C4-2B (cell line): ENCODE measurements around the gene CFAP46.

Experiments used
- H3K27ac ChIP-seq: fragments of 450-650 bp; 2 replicates; pipeline ENCODE4 v1.5.1; 2017
- CTCF ChIP-seq: fragments of 450-650 bp; conservative IDR thresholded peaks from 2 replicates; pipeline ENCODE4 v1.5.1; 2017; ENCODE audit warnings: mild to moderate bottlenecking
- ZFX ChIP-seq: fragments of 450-650 bp; IDR thresholded peaks from 2 replicates; pipeline ENCODE4 v1.6.1; 2017

CFAP46 gene

GRCh38 chr10:132884691-132885271 lies 57.6 kb downstream of the CFAP46 start:
- no peak overlapping the region for H3K27ac ChIP-seq
- TF ChIP-seq ZFX = no peak

- TF ChIP-seq CTCF (no peak), ZFX (no peak)
Measured at GRCh38 chr10:132884041-132884440, 58.3 kb downstream of the CFAP46 start.

GRCh38 chr10:132883391-132883881 lies 58.9 kb downstream of the CFAP46 start:
- TF ChIP-seq CTCF (no peak), ZFX (no peak)

More at GRCh38 chr10:132884041-132884440, 58.3 kb downstream of the CFAP46 start:
- no peak overlapping the region for H3K27ac ChIP-seq

GRCh38 chr10:132882069-132882951 lies 60.1 kb downstream of the CFAP46 start:
- no peak overlapping the region for H3K27ac ChIP-seq
- TF ChIP-seq CTCF = no peak

More at GRCh38 chr10:132883391-132883881, 58.9 kb downstream of the CFAP46 start:
- no peak overlapping the region for H3K27ac ChIP-seq

- no peak overlapping the region for H3K27ac ChIP-seq
- no peak for TF ChIP-seq CTCF
- no peak for TF ChIP-seq ZFX
Measured at GRCh38 chr10:132881186-132881920, 61.0 kb downstream of the CFAP46 start.

- TF ChIP-seq CTCF = no peak
- no peak for TF ChIP-seq ZFX
- no peak overlapping the region for H3K27ac ChIP-seq
Measured at GRCh38 chr10:132880128-132880981, 62.0 kb downstream of the CFAP46 start.
